T-helper 17 cell (primary cell): ENCODE measurements around the gene OMA1. TPM values are rescaled to one million over a fixed set of nuclear protein-coding genes. Genes with fewer than 3 reads are reported as not detected.

Experiments
- ATAC-seq: fragments of 150-1000 bp; cut with Tn5 transposase; 2 replicates; pipeline ENCODE4 v1.10.0; 2021; ENCODE audit warnings: mild to moderate bottlenecking, moderate library complexity
- DNase-seq, 3 donors: peaks; one replicate each; pipeline versions ENCODE4 v3.0.0 to v3.0.0-alpha.2; 2020 to 2021
- H3K9me3 ChIP-seq: one replicate; pipeline ENCODE4 v1.7.0; 2013; ENCODE audit warnings: low read length, mild to moderate bottlenecking; ENCODE audit not compliant: control insufficient read depth, poor library complexity, severe bottlenecking
- H3K27ac Mint-ChIP-seq: one replicate; pipeline ENCODE4 v1.8.0; 2022; ENCODE audit warnings: mild to moderate bottlenecking, moderate library complexity, mixed read lengths
- H3K27me3 Mint-ChIP-seq: one replicate; pipeline ENCODE4 v1.8.0; 2022; ENCODE audit warnings: mixed read lengths
- H3K36me3 Mint-ChIP-seq: one replicate; pipeline ENCODE4 v1.8.0; 2022; ENCODE audit warnings: low read depth, mixed read lengths
- H3K4me1 Mint-ChIP-seq: one replicate; pipeline ENCODE4 v1.8.0; 2022; ENCODE audit warnings: mild to moderate bottlenecking, mixed read lengths
- H3K4me3 Mint-ChIP-seq: one replicate; pipeline ENCODE4 v1.8.0; 2022; ENCODE audit warnings: mild to moderate bottlenecking, moderate library complexity, mixed read lengths
- total RNA-seq, 4 donors: library from RNA in 2 of 4; stranded (reverse) in 2 of 4; gene quantifications; one replicate each; pipeline ENCODE4 v1.2.3 and lab custom pipeline; 2022 to 2026

Gene OMA1
- total RNA-seq, 2 donors from 2014 or later: 27.1 to 29.8 TPM

DNA sequence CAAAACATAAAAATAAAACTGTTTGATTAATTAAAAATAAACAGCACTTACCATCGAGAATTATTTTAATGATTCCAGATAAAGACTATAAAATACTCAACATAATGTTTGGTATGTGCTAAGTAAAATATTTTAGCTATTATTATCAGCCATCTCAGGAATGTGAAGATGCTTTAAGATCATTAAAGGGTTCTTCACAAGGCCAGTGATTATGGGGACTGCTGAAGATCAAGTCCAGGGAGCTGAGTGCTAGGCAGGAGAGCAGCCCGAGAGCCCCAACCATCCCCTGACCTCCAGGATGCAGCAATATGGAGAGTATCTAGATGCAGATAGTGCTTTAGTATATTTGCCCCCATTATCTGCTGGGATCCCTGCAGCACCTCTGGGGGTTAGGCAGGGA lies 35.1 kb upstream of the OMA1 start:
- no peak for ATAC-seq
- no peak overlapping the region for H3K4me3 Mint-ChIP-seq
- no peak overlapping the region for H3K27ac Mint-ChIP-seq
- no peaks in the 10 kb centered on the region for H3K9me3 ChIP-seq
- peaks cover 3% of the 10 kb centered on the region for H3K36me3 Mint-ChIP-seq
- no peak for DNase-seq
- peaks cover 59% of the 10 kb centered on the region for H3K27me3 Mint-ChIP-seq
- peaks cover 8% of the 10 kb centered on the region for H3K4me1 Mint-ChIP-seq

DNA sequence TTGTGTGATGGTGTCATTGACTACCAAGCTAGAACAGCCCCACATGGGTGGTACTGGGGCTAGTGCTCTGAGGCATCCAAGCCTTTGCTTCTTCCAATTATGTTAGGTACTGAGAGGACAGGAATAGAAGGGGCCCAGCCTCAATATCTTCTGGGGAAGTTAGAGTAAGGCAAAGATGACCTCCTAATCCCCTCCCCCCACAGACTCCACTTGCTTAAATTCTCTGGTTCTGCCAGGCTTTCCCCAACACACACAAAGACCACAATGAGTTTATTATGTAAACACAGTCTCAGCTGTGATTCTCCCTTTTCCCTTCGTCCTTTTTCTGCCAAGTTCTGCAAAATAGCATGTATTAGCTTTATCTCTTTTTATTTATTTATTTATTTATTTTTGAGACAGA lies 33.7 kb upstream of the OMA1 start:
- no peak overlapping the region for H3K27ac Mint-ChIP-seq
- no peak for ATAC-seq
- no peak overlapping the region for H3K4me3 Mint-ChIP-seq
- no peaks in the 10 kb centered on the region for H3K9me3 ChIP-seq
- peaks cover 8% of the 10 kb centered on the region for H3K36me3 Mint-ChIP-seq
- peaks cover 58% of the 10 kb centered on the region for H3K27me3 Mint-ChIP-seq
- peaks cover 16% of the 10 kb centered on the region for H3K4me1 Mint-ChIP-seq
- DNase-seq: no peak

- peak overlapping the region; percentile 77 for H3K27ac Mint-ChIP-seq
These were observed 31.1 kb upstream of the OMA1 start for GRCh38 chr1:58577654-58578030.

DNA sequence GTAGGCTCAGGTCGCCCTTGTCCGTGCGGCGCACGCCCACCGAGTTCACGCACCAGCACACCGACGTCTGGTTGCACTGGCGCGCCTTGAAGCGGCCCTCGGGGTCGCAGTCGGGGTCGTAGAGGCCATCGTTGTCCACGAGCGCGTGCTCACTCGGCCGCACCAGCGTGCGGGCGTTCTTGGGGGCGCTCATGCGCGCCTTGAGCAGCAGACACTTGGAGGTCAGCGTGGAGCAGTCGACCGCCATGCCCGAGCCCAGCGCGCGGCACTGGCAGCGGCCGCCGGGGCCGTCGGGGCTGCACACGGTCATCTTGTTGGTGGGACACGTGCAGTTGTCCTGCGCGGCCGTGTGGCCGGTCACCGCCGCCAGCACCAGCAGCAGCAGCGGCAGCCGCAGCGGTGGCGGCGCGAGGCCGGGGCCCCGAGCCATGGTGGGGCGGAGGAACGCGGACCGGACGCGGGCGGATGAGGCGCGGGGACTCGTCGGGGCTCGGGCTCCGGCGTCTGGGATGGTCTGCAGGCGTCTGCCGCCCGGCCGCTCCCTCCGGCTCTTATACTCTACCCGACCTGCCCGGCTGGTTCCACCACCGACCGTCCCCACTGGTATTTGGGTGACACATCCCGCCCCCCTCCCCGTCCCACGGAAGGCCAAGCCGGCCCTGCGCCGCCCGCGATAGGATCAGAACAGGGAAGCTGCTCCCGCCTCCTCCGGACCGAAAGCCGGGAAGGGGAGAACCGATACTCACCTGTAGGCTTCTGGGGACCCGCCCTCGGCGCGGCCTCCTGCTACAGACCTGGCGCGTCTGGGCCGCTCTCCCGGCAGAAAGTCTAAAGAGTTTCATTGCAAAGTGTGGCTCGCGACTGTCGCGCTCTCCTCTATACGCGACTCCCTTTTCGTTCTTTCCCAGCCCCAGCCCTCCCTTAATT lies 30.5 kb upstream of the OMA1 start, which contains the start of gene TACSTD2:
Gene TACSTD2, minus strand, starts transcription at position 526 of the 927 bp plus-strand sequence. Its CDS starts 96 bp downstream, at position 430.
- no peaks in the 10 kb centered on the region for H3K9me3 ChIP-seq
- ATAC-seq: no peak
- DNase-seq: no peak
- Mint-ChIP-seq H3K27me3 (peaks cover 64% of the 10 kb centered on the region), H3K27ac (peak within 1 kb of the TSS; percentile 77), H3K4me1 (peaks cover 24% of the 10 kb centered on the region), H3K4me3 (peak within 1 kb of the TSS; percentile 82), H3K36me3 (peaks cover 8% of the 10 kb centered on the region)

More at GRCh38 chr1:58577654-58578030, 31.1 kb upstream of the OMA1 start:
- peak overlapping the region; percentile 82 for H3K4me3 Mint-ChIP-seq
- peaks cover 58% of the 10 kb centered on the region for H3K27me3 Mint-ChIP-seq
- DNase-seq (no peak), ATAC-seq (no peak)
- H3K4me1 Mint-ChIP-seq: peaks cover 24% of the 10 kb centered on the region
- peaks cover 8% of the 10 kb centered on the region for H3K36me3 Mint-ChIP-seq
- no peaks in the 10 kb centered on the region for H3K9me3 ChIP-seq

- H3K27ac Mint-ChIP-seq: peak overlapping the region; percentile 75
- H3K4me1 Mint-ChIP-seq: peaks cover 24% of the 10 kb centered on the region
- DNase-seq (no peak), ATAC-seq (no peak)
- H3K4me3 Mint-ChIP-seq: peak overlapping the region; percentile 80
- no peaks in the 10 kb centered on the region for H3K9me3 ChIP-seq
- H3K36me3 Mint-ChIP-seq: peaks cover 8% of the 10 kb centered on the region
- H3K27me3 Mint-ChIP-seq: peaks cover 70% of the 10 kb centered on the region
These were observed 29.8 kb upstream of the OMA1 start for GRCh38 chr1:58576325-58576726.

DNA sequence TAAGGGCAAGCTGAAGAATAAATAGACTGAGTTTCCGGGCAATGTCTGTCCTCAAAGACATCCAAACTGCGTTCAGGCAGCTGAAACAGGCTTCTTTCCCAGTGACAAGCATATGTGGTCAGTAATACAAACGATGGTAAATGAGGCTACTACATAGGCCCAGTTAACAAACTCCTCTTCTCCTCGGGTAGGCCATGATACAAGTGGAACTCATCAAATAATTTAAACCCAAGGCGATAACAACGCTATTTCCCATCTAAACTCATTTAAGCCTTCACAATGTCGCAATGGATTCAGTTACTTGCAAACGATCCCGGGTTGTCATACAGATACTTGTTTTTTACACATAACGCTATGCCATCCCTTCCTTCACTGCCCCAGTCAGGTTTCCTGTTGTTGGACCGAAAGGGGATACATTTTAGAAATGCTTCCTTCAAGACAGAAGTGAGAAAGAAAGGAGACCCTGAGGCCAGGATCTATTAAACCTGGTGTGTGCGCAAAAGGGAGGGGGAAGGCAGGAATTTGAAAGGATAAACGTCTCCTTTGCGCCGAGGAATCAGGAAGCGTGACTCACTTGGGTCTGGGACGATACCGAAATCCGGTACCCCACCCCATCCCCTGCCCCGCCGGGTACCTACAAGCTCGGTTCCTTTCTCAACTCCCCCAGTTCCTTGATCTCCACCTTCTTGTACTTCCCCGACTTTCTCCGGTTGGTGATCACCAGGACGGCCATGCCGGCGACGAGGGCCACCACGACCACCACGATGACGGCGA lies 29.2 kb upstream of the OMA1 start:
- no peak for ATAC-seq
- peak overlapping the region; percentile 80 for H3K4me3 Mint-ChIP-seq

GRCh38 chr1:58574816-58575215 lies 28.3 kb upstream of the OMA1 start:
- H3K4me1 Mint-ChIP-seq: peaks cover 24% of the 10 kb centered on the region
- peak overlapping the region; percentile 79 for H3K27ac Mint-ChIP-seq
- peaks cover 80% of the 10 kb centered on the region for H3K27me3 Mint-ChIP-seq
- no peak for DNase-seq
- peaks cover 11% of the 10 kb centered on the region for H3K36me3 Mint-ChIP-seq
- H3K4me3 Mint-ChIP-seq: no peak overlapping the region
- no peaks in the 10 kb centered on the region for H3K9me3 ChIP-seq
- ATAC-seq: no peak

More for the DNA sequence above, 29.2 kb upstream of the OMA1 start:
- peaks cover 24% of the 10 kb centered on the region for H3K4me1 Mint-ChIP-seq
- H3K27me3 Mint-ChIP-seq: peaks cover 76% of the 10 kb centered on the region
- H3K36me3 Mint-ChIP-seq: peaks cover 8% of the 10 kb centered on the region
- H3K27ac Mint-ChIP-seq: peak overlapping the region; percentile 75
- no peaks in the 10 kb centered on the region for H3K9me3 ChIP-seq
- DNase-seq: no peak

DNA sequence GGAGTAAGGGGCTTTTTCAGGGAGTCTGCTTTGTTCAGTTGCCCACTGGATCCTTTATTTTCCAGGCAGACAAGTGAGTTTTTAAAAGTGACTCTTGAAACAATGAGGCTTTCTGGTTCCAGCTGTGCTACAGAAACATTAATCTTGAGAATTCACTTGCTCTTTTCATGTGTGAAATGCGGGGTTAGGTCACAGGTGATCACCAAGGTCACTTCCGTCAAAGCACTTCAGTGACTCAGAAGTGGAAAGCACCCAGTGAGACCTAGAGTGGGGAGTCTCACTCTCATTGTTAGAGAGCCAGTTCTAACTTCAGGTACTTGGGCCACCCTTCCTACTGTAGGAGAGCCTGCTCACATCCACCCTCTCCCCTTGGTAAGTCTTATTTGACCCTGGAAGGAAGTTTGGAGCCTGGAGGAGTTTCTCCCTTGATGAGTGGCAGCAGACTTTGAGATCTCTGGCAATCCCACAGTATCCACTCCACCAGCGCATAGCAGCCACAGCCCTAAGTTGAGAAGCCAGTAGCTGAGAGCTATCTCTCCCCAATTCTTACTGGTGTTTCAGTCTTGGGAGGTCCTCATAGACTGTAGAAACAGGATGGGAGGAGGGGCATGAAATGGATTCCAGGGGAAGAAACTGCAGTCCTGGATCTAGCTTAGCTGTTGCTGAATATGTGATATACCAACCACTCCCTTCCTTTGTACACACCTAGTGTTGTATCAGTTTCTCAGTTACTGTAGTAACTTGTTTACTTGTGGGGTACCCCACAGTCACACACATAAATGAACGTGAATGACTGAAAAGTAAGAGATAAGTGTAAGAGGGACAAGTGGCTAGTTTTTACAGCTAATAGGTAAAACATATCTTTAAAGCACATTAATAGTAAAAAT lies 27.4 kb upstream of the OMA1 start:
- ATAC-seq (peak; percentile 97), DNase-seq (peak in 1 of 3 donors; percentile 11)
- no peaks in the 10 kb centered on the region for H3K9me3 ChIP-seq
- peaks cover 15% of the 10 kb centered on the region for H3K36me3 Mint-ChIP-seq
- H3K4me1 Mint-ChIP-seq: peaks cover 24% of the 10 kb centered on the region
- H3K4me3 Mint-ChIP-seq: no peak overlapping the region
- peaks cover 80% of the 10 kb centered on the region for H3K27me3 Mint-ChIP-seq
- peak overlapping the region; percentile 79 for H3K27ac Mint-ChIP-seq

DNA sequence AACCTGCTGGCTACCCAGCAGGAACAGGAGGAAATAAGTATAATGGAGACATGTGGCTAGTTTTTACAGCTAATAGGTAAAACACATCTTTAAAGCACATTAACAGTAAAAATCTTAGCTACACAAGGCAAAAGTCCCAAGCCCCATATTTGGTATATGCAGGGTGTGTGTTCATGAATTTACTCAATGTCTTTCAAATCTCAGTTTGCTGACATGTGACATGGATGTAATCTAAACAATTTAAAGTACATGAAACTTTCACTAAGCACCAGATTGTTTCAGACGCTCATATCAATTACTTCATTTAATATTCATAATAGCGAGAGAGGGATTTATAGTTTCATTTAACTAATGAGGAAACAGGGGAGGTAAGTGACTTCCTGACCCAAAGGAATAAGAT lies 26.6 kb upstream of the OMA1 start:
- Mint-ChIP-seq H3K4me1 (peaks cover 24% of the 10 kb centered on the region), H3K27ac (peak overlapping the region; percentile 79), H3K36me3 (peaks cover 16% of the 10 kb centered on the region), H3K27me3 (peaks cover 86% of the 10 kb centered on the region), H3K4me3 (no peak overlapping the region)
- DNase-seq (no peak), ATAC-seq (no peak)
- H3K9me3 ChIP-seq: no peaks in the 10 kb centered on the region

- no peak overlapping the region for H3K4me3 Mint-ChIP-seq
These were observed 26.2 kb upstream of the OMA1 start for GRCh38 chr1:58572690-58573089.

GRCh38 chr1:58571616-58572015 lies 25.1 kb upstream of the OMA1 start:
- H3K4me1 Mint-ChIP-seq: peaks cover 20% of the 10 kb centered on the region
- no peak for DNase-seq
- H3K9me3 ChIP-seq: no peaks in the 10 kb centered on the region
- no peak overlapping the region for H3K4me3 Mint-ChIP-seq
- peaks cover 12% of the 10 kb centered on the region for H3K36me3 Mint-ChIP-seq
- ATAC-seq: no peak
- peaks cover 80% of the 10 kb centered on the region for H3K27me3 Mint-ChIP-seq
- H3K27ac Mint-ChIP-seq: no peak overlapping the region

More at GRCh38 chr1:58572690-58573089, 26.2 kb upstream of the OMA1 start:
- H3K27ac Mint-ChIP-seq: peak overlapping the region; percentile 79
- H3K4me1 Mint-ChIP-seq: peaks cover 24% of the 10 kb centered on the region
- H3K36me3 Mint-ChIP-seq: peaks cover 16% of the 10 kb centered on the region
- DNase-seq: no peak
- ATAC-seq: no peak
- no peaks in the 10 kb centered on the region for H3K9me3 ChIP-seq
- peaks cover 85% of the 10 kb centered on the region for H3K27me3 Mint-ChIP-seq

DNA sequence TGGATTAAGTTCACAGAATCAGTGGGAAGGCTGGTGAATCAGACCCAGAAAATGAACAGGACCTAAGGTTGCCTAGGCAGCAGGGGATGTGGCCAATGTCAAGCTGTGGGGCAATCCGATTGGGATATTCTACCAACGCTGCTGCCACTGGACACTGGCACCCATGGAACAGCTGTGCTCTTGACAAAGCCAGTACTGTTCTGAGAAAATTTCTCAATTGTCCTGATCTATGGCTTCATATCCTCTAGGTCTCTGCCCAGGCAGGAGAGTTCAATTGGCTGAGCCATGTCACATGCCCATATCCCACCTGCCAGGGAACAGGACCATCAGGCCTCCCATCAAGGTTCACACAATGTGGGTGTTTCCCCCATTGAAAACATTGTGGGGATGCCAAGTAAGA lies 24.3 kb upstream of the OMA1 start:
- Mint-ChIP-seq H3K27me3 (peaks cover 80% of the 10 kb centered on the region), H3K36me3 (peaks cover 10% of the 10 kb centered on the region), H3K4me3 (no peak overlapping the region), H3K4me1 (peaks cover 17% of the 10 kb centered on the region), H3K27ac (no peak overlapping the region)
- DNase-seq (no peak), ATAC-seq (no peak)
- H3K9me3 ChIP-seq: no peaks in the 10 kb centered on the region
